Endothelial cell of umbilical vein (primary cell): ENCODE results near the gene FBN3. TPM values are rescaled to one million over a fixed set of nuclear protein-coding genes. Genes with fewer than 3 reads are reported as not detected.

Experiments
- BruUV-seq: library from RNA; stranded (reverse); fragments of 400-500 nt; replicated peaks from 2 replicates; lab custom pipeline; 2021; lab: Mats Ljungman, UMichigan
- CTCF ChIA-PET: fragments of 300-600, 350-600 bp; sonication (Branson Sonifier 250); formaldehyde crosslinking; loops from one replicate; lab custom pipeline; 2021; ENCODE audit warnings: antibody characterized with exemption, inconsistent platforms; lab: Charles Lee
- POLR2A ChIA-PET: fragments of 300-600, 350-600 bp; sonication (Branson Sonifier 250); formaldehyde crosslinking; loops from one replicate; lab custom pipeline; 2021; ENCODE audit warnings: antibody characterized with exemption, inconsistent platforms; lab: Charles Lee
- DNase-seq: peaks from one replicate; pipeline ENCODE4 v3.0.0-alpha.2; 2011; ENCODE audit warnings: low read depth, low spot score
- FAIRE-seq: peaks from 2 replicates; lab custom pipeline; 2011; peaks lifted over from hg19 to GRCh38; lab: Jason Lieb, UNC
- H2AFZ ChIP-seq: 2 replicates; pipeline ENCODE4 v1.6.0; 2012; ENCODE audit warnings: low read depth, low read length, control low read depth, inconsistent platforms
- H3K27ac ChIP-seq: 2 replicates; pipeline ENCODE4 v1.5.1; 2011; ENCODE audit warnings: low read depth, mild to moderate bottlenecking, control low read depth, low read length, moderate library complexity; ENCODE audit not compliant: insufficient read depth
- H3K27me3 ChIP-seq, 2 experiments: 2 replicates each; pipeline versions ENCODE4 v1.6.0 to v1.6.1; 2011; ENCODE audit warnings: low read length in 2 of 2, mixed read lengths in 1 of 2; ENCODE audit not compliant: control insufficient read depth in 2 of 2, insufficient read depth in 2 of 2
- H3K36me3 ChIP-seq, 2 experiments: 2 replicates in 1 of 2; 3 replicates in 1 of 2; pipeline ENCODE4 v1.5.1; 2011; ENCODE audit warnings: low read length in 2 of 2, mild to moderate bottlenecking in 1 of 2, moderate library complexity in 1 of 2; ENCODE audit not compliant: control insufficient read depth in 2 of 2, insufficient read depth in 2 of 2; ENCODE audit errors: extremely low read depth in 1 of 2
- H3K4me1 ChIP-seq: 3 replicates; pipeline ENCODE4 v1.5.1; 2011; ENCODE audit warnings: mild to moderate bottlenecking, low read length; ENCODE audit not compliant: control insufficient read depth, insufficient read depth; ENCODE audit errors: extremely low read depth
- H3K4me2 ChIP-seq: 2 replicates; pipeline ENCODE4 v1.6.1; 2011; ENCODE audit warnings: low read length, control low read depth, mixed read lengths; ENCODE audit not compliant: insufficient read depth
- H3K4me3 ChIP-seq, 3 experiments: fragments of 200-600 bp in 1 of 3; sonication (generic), shearing (Covaris generic) in 1 of 3; replicated peaks in 1 of 3; 2 replicates each; pipeline ENCODE4 v1.5.1; 2011 to 2016; ENCODE audit warnings: control low read depth in 3 of 3, low read length in 3 of 3, mild to moderate bottlenecking in 2 of 3, inconsistent platforms in 1 of 3, low read depth in 1 of 3, moderate library complexity in 1 of 3; ENCODE audit not compliant: insufficient read depth in 1 of 3
- H3K79me2 ChIP-seq: 2 replicates; pipeline ENCODE4 v1.6.0; 2012; ENCODE audit warnings: low read length, inconsistent platforms; ENCODE audit not compliant: control insufficient read depth, insufficient read depth
- H3K9ac ChIP-seq: replicated peaks from 2 replicates; pipeline ENCODE3; 2011; ENCODE audit warnings: low read length, control low read depth; ENCODE audit not compliant: insufficient read depth; ENCODE audit errors: extremely low read depth
- H3K9me1 ChIP-seq: replicated peaks from 3 replicates; pipeline ENCODE4 v1.6.0; 2011; ENCODE audit warnings: mild to moderate bottlenecking, low read length; ENCODE audit not compliant: control insufficient read depth, insufficient read depth; ENCODE audit errors: extremely low read depth
- H3K9me3 ChIP-seq: replicated peaks from 2 replicates; pipeline ENCODE4 v1.5.1; 2012; ENCODE audit warnings: low read length, inconsistent platforms; ENCODE audit not compliant: control insufficient read depth, insufficient read depth
- H4K20me1 ChIP-seq: replicated peaks from 2 replicates; pipeline ENCODE3; 2011; ENCODE audit warnings: mild to moderate bottlenecking, low read length; ENCODE audit not compliant: control insufficient read depth, insufficient read depth; ENCODE audit errors: extremely low read depth
- EZH2 ChIP-seq: IDR thresholded peaks from 2 replicates; pipeline ENCODE4 v1.6.1; 2012; ENCODE audit warnings: borderline replicate concordance, low read depth, mild to moderate bottlenecking, moderate library complexity, low read length, inconsistent platforms; ENCODE audit not compliant: severe bottlenecking
- FOS ChIP-seq: IDR thresholded peaks from 2 replicates; pipeline ENCODE4 v1.6.1; 2011; ENCODE audit warnings: mild to moderate bottlenecking, low read length, moderate library complexity, borderline replicate concordance; ENCODE audit not compliant: insufficient read depth
- GATA2 ChIP-seq: IDR thresholded peaks from 2 replicates; pipeline ENCODE4 v1.7.0; 2011; ENCODE audit warnings: low read depth, mild to moderate bottlenecking, moderate library complexity, mixed read lengths, low read length; ENCODE audit not compliant: insufficient read length, insufficient read depth
- JUN ChIP-seq: IDR thresholded peaks from 2 replicates; pipeline ENCODE4 v1.6.1; 2011; ENCODE audit warnings: borderline replicate concordance, low read depth; ENCODE audit not compliant: insufficient read length, insufficient read depth
- MYC ChIP-seq: IDR thresholded peaks from one replicate; pipeline ENCODE4 v1.6.1; 2011; ENCODE audit warnings: mild to moderate bottlenecking, low read depth, low read length
- POLR2A ChIP-seq: IDR thresholded peaks from 2 replicates; pipeline ENCODE4 v1.6.1; 2012; ENCODE audit warnings: low read depth, mild to moderate bottlenecking, control low read depth, low read length
- POLR2AphosphoS5 ChIP-seq: IDR thresholded peaks from 2 replicates; pipeline ENCODE4 v1.6.1; 2012; ENCODE audit warnings: low read depth, mild to moderate bottlenecking, control low read depth, low read length, moderate library complexity; ENCODE audit not compliant: insufficient read depth
- dilution Hi-C: fragments of 300-500 bp; cut with MboI; formaldehyde crosslinking; loops from one replicate; pipeline ENCODE4 v1.15.0; 2019; ENCODE audit warnings: low sequenced_read_pairs; ENCODE audit not compliant: extremely low pct_ligation_motif_present
- intact Hi-C: fragments of 100-400 bp; cut with micrococcal nuclease; formaldehyde crosslinking; loops from one replicate; pipeline ENCODE4 v1.10.0; 2022
- polyA plus RNA-seq, 4 experiments: library from polyadenylated mRNA; depleted of rRNA in 3 of 4; stranded (reverse) in 3 of 4; unstranded in 1 of 4; fragments of >200 nt; gene quantifications; 2 replicates each; pipeline versions ENCODE4 v1.2.1 to v1.2.3, GENCODE V29; 2011 to 2012; ENCODE audit warnings: missing spikeins in 1 of 4
- total RNA-seq: library from RNA; stranded (reverse); gene quantifications from 2 replicates; pipeline ENCODE4 v1.2.3, GENCODE V29; 2021
- TF ChIP-seq, protein P1 (sequence below): IDR thresholded peaks from 2 replicates; pipeline ENCODE4 v1.6.1; 2011; ENCODE audit not compliant: insufficient read depth, insufficient read length
- TF ChIP-seq, protein P2 (sequence below), 2 donors: IDR thresholded peaks; 1 replicate in 1 of 2; 2 replicates in 1 of 2; pipeline ENCODE4 v1.5.1; 2011; ENCODE audit warnings: low read length in 2 of 2, mild to moderate bottlenecking in 2 of 2, moderate library complexity in 2 of 2, control low read depth in 1 of 2, inconsistent platforms in 1 of 2, low read depth in 1 of 2; ENCODE audit not compliant: insufficient read depth in 1 of 2; ENCODE audit errors: extremely low read depth in 1 of 2

Gene FBN3
- total and polyA plus RNA-seq, 2 donors (not counting 3 experiments of a cell fraction or from before 2014, with no cell fraction given), result not detected

DNA sequence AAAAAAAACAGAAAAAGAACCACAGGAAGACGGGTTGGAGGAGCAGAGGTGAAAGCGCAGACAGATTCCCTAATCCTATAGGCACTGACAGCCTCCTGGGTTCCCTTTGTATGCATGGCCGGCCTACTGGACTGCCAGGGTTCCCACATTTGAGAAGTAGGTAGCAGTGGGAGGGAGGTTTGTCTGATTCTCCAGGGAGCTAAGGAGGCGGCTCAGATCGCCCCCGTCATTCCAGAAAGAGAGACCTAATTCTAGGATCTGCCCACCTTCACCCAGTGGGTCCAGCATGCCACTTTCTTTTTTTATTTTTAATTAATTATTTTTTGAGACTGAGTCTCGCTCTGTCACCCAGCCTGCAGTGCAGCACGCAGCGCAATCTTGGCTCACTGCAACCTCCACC lies 106.5 kb downstream of the FBN3 start:
- TF ChIP-seq, protein P1, sequence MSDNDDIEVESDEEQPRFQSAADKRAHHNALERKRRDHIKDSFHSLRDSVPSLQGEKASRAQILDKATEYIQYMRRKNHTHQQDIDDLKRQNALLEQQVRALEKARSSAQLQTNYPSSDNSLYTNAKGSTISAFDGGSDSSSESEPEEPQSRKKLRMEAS, result no peak
- no peak for TF ChIP-seq GATA2
- TF ChIP-seq POLR2A, result no peak
- no peak for TF ChIP-seq EZH2
- TF ChIP-seq FOS, result no peak
- TF ChIP-seq MYC, result no peak
- TF ChIP-seq, protein P2, sequence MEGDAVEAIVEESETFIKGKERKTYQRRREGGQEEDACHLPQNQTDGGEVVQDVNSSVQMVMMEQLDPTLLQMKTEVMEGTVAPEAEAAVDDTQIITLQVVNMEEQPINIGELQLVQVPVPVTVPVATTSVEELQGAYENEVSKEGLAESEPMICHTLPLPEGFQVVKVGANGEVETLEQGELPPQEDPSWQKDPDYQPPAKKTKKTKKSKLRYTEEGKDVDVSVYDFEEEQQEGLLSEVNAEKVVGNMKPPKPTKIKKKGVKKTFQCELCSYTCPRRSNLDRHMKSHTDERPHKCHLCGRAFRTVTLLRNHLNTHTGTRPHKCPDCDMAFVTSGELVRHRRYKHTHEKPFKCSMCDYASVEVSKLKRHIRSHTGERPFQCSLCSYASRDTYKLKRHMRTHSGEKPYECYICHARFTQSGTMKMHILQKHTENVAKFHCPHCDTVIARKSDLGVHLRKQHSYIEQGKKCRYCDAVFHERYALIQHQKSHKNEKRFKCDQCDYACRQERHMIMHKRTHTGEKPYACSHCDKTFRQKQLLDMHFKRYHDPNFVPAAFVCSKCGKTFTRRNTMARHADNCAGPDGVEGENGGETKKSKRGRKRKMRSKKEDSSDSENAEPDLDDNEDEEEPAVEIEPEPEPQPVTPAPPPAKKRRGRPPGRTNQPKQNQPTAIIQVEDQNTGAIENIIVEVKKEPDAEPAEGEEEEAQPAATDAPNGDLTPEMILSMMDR (IDR thresholded peaks at IDR 0.05; ENCODE audit: extremely low read depth in 1 of 2, insufficient read depth in 1 of 2, low read depth in 1 of 2, low read length in 2 of 2), result no peak
- no peak for TF ChIP-seq POLR2AphosphoS5
- TF ChIP-seq JUN, result no peak
- Histone ChIP-seq H3K4me1 (no peaks in the 10 kb centered on the region), H3K9me3 (no peaks in the 10 kb centered on the region), H2AFZ (no peak overlapping the region), H4K20me1 (no peaks in the 10 kb centered on the region), H3K4me2 (no peak overlapping the region), H3K27me3 (no peaks in the 10 kb centered on the region), H3K9me1 (no peaks in the 10 kb centered on the region), H3K9ac (no peak overlapping the region), H3K27ac (no peak overlapping the region), H3K36me3 (no peaks in the 10 kb centered on the region), H3K4me3 (no peak overlapping the region), H3K79me2 (no peaks in the 10 kb centered on the region)
- no peak for DNase-seq
- POLR2A ChIA-PET, result no interaction called here
- dilution Hi-C loops, result no loop called here
- BruUV-seq, result no TSS peak
- CTCF ChIA-PET, result no interaction called here
- intact Hi-C loops, result no loop called here
- no peak for FAIRE-seq
